Parathyroid adenoma (tissue), 2 donors: ENCODE data around the gene SPATS2L.

Source experiments
- H2AFZ ChIP-seq: fragments of 300-600 bp; sonication (generic); one replicate; pipeline ENCODE4 v1.7.0; 2017; ENCODE audit warnings: antibody characterized with exemption, mild to moderate bottlenecking
- H3K27ac ChIP-seq: fragments of 300-600 bp; sonication (generic); one replicate; pipeline ENCODE4 v1.7.0; 2017
- H3K27me3 ChIP-seq: fragments of 300-600 bp; sonication (generic); one replicate; pipeline ENCODE4 v1.7.0; 2017; ENCODE audit warnings: low read length; ENCODE audit not compliant: control insufficient read depth, insufficient read depth
- H3K36me3 ChIP-seq: fragments of 300-600 bp; sonication (generic); one replicate; pipeline ENCODE4 v1.7.0; 2017; ENCODE audit warnings: low read length; ENCODE audit not compliant: control insufficient read depth, insufficient read depth
- H3K4me1 ChIP-seq: fragments of 300-600 bp; sonication (generic); one replicate; pipeline ENCODE4 v1.7.0; 2017; ENCODE audit warnings: control low read depth
- H3K4me2 ChIP-seq: fragments of 300-600 bp; sonication (generic); one replicate; pipeline ENCODE4 v1.7.0; 2017; ENCODE audit warnings: low read length
- H3K4me3 ChIP-seq: fragments of 300-600 bp; sonication (generic); one replicate; pipeline ENCODE4 v1.7.0; 2017; ENCODE audit warnings: low read depth, low read length
- H3K79me2 ChIP-seq: fragments of 300-600 bp; sonication (generic); one replicate; pipeline ENCODE4 v1.7.0; 2017; ENCODE audit warnings: control low read depth
- H3K9ac ChIP-seq: fragments of 300-600 bp; sonication (generic); one replicate; pipeline ENCODE4 v1.7.0; 2017; ENCODE audit warnings: mild to moderate bottlenecking
- H3K9me3 ChIP-seq: fragments of 300-600 bp; sonication (generic); one replicate; pipeline ENCODE4 v1.7.0; 2017; ENCODE audit warnings: low read length; ENCODE audit not compliant: control insufficient read depth
- CTCF ChIP-seq: fragments of 300-600 bp; sonication (generic); IDR thresholded peaks from one replicate; pipeline ENCODE4 v1.7.0; 2017; ENCODE audit warnings: antibody characterized with exemption, mild to moderate bottlenecking
- donor health status: primary hyperparathyroidism.

The SPATS2L gene

GRCh38 chr2:200496696-200497095, 190.2 kb downstream of the SPATS2L start:
- no peak overlapping the region for H3K27ac ChIP-seq
- H3K4me1 ChIP-seq = no peaks in the 10 kb centered on the region
- no peaks in the 10 kb centered on the region for H3K9me3 ChIP-seq
- no peak overlapping the region for H3K4me3 ChIP-seq
- no peaks in the 10 kb centered on the region for H3K27me3 ChIP-seq
- H3K79me2 ChIP-seq = no peaks in the 10 kb centered on the region
- no peak overlapping the region for H3K4me2 ChIP-seq
- no peak for TF ChIP-seq CTCF
- no peak overlapping the region for H3K9ac ChIP-seq
- H2AFZ ChIP-seq = no peak overlapping the region
- no peaks in the 10 kb centered on the region for H3K36me3 ChIP-seq

GRCh38 chr2:200498402-200499162, 192.1 kb downstream of the SPATS2L start:
- Histone ChIP-seq H3K9ac (no peak overlapping the region), H3K4me1 (no peaks in the 10 kb centered on the region), H3K9me3 (no peaks in the 10 kb centered on the region), H3K27me3 (no peaks in the 10 kb centered on the region), H3K36me3 (no peaks in the 10 kb centered on the region), H3K27ac (no peak overlapping the region), H3K79me2 (no peaks in the 10 kb centered on the region), H3K4me3 (no peak overlapping the region), H3K4me2 (no peak overlapping the region), H2AFZ (no peak overlapping the region)
- TF ChIP-seq CTCF = no peak

- no peak for TF ChIP-seq CTCF
- H3K79me2 ChIP-seq = no peaks in the 10 kb centered on the region
- H3K9me3 ChIP-seq = no peaks in the 10 kb centered on the region
- H3K9ac ChIP-seq = no peak overlapping the region
- H3K4me1 ChIP-seq = no peaks in the 10 kb centered on the region
- H3K27ac ChIP-seq = no peak overlapping the region
- no peaks in the 10 kb centered on the region for H3K36me3 ChIP-seq
- no peaks in the 10 kb centered on the region for H3K27me3 ChIP-seq
- no peak overlapping the region for H3K4me3 ChIP-seq
- no peak overlapping the region for H3K4me2 ChIP-seq
- no peak overlapping the region for H2AFZ ChIP-seq
Observed at GRCh38 chr2:200502196-200502595, 195.7 kb downstream of the SPATS2L start.

- no peak for TF ChIP-seq CTCF
- H3K27ac ChIP-seq = no peak overlapping the region
- H3K4me3 ChIP-seq = no peak overlapping the region
- no peaks in the 10 kb centered on the region for H3K9me3 ChIP-seq
- H3K79me2 ChIP-seq = no peaks in the 10 kb centered on the region
- H2AFZ ChIP-seq = no peak overlapping the region
- H3K9ac ChIP-seq = no peak overlapping the region
- H3K36me3 ChIP-seq = no peaks in the 10 kb centered on the region
- no peaks in the 10 kb centered on the region for H3K27me3 ChIP-seq
- H3K4me1 ChIP-seq = peaks cover 4% of the 10 kb centered on the region
- no peak overlapping the region for H3K4me2 ChIP-seq
Observed at GRCh38 chr2:200506679-200507078, 200.2 kb downstream of the SPATS2L start.

GRCh38 chr2:200507179-200507578, 200.7 kb downstream of the SPATS2L start:
- Histone ChIP-seq H3K4me3 (no peak overlapping the region), H3K36me3 (no peaks in the 10 kb centered on the region), H2AFZ (no peak overlapping the region), H3K4me2 (no peak overlapping the region), H3K27me3 (no peaks in the 10 kb centered on the region), H3K9ac (no peak overlapping the region), H3K4me1 (peaks cover 4% of the 10 kb centered on the region), H3K9me3 (no peaks in the 10 kb centered on the region), H3K79me2 (no peaks in the 10 kb centered on the region), H3K27ac (no peak overlapping the region)
- TF ChIP-seq CTCF = no peak
